IMR-90 (cell line): ENCODE results near the gene SRBD1.

Experiments
- BHLHE40 ChIP-seq: fragments of 150-350 bp; IDR thresholded peaks from 2 replicates; pipeline ENCODE4 v1.6.1; 2016; ENCODE audit warnings: mild to moderate bottlenecking, low read depth, low read length
- CEBPB ChIP-seq: IDR thresholded peaks from 2 replicates; pipeline ENCODE4 v1.6.1; 2012; ENCODE audit warnings: low read depth, low read length, improper control_type of control experiment
- MAFK ChIP-seq: IDR thresholded peaks from 2 replicates; pipeline ENCODE4 v1.6.1; 2012; ENCODE audit warnings: low read depth, low read length, improper control_type of control experiment
- MAZ ChIP-seq: IDR thresholded peaks from 2 replicates; pipeline ENCODE4 v1.6.1; 2012; ENCODE audit warnings: low read depth, mild to moderate bottlenecking, low read length, improper control_type of control experiment, moderate library complexity, borderline replicate concordance
- MXI1 ChIP-seq: IDR thresholded peaks from 2 replicates; pipeline ENCODE4 v1.6.1; 2012; ENCODE audit warnings: low read depth, mild to moderate bottlenecking, low read length, moderate library complexity, borderline replicate concordance
- NFE2L2 ChIP-seq: fragments of 150-350 bp; IDR thresholded peaks from 2 replicates; pipeline ENCODE4 v1.6.1; 2016; ENCODE audit warnings: low read depth, mild to moderate bottlenecking, low read length
- POLR2A ChIP-seq: IDR thresholded peaks from 2 replicates; pipeline ENCODE4 v1.6.1; 2012; ENCODE audit warnings: mild to moderate bottlenecking, low read depth, low read length
- RAD21 ChIP-seq: IDR thresholded peaks from 2 replicates; pipeline ENCODE4 v1.6.1; 2012; ENCODE audit warnings: low read length, improper control_type of control experiment
- RCOR1 ChIP-seq: IDR thresholded peaks from 2 replicates; pipeline ENCODE4 v1.6.1; 2012; ENCODE audit warnings: mild to moderate bottlenecking, low read length, improper control_type of control experiment; ENCODE audit not compliant: insufficient replicate concordance
- RFX5 ChIP-seq: IDR thresholded peaks from 2 replicates; pipeline ENCODE4 v1.8.0; 2012; ENCODE audit warnings: low read depth, mild to moderate bottlenecking, low read length, moderate library complexity
- SMC3 ChIP-seq: fragments of 150-350 bp; IDR thresholded peaks from 2 replicates; pipeline ENCODE4 v1.6.1; 2016; ENCODE audit warnings: low read depth, mild to moderate bottlenecking, antibody characterized with exemption, low read length, moderate library complexity
- TF ChIP-seq, protein P1 (sequence below): conservative IDR thresholded peaks from 2 replicates; pipeline ENCODE4 v1.5.1; 2012; ENCODE audit warnings: mild to moderate bottlenecking, low read depth, low read length, improper control_type of control experiment
- TF ChIP-seq, protein P2 (sequence below): fragments of 150-350 bp; IDR thresholded peaks from 2 replicates; pipeline ENCODE4 v1.6.1; 2016; ENCODE audit warnings: low read depth, mild to moderate bottlenecking, low read length, moderate library complexity, borderline replicate concordance
- TF ChIP-seq, protein P3 (sequence below): fragments of 150-350 bp; IDR thresholded peaks from 2 replicates; pipeline ENCODE4 v1.6.1; 2017; ENCODE audit warnings: mild to moderate bottlenecking, antibody characterized with exemption, low read length, low read depth

DNA sequence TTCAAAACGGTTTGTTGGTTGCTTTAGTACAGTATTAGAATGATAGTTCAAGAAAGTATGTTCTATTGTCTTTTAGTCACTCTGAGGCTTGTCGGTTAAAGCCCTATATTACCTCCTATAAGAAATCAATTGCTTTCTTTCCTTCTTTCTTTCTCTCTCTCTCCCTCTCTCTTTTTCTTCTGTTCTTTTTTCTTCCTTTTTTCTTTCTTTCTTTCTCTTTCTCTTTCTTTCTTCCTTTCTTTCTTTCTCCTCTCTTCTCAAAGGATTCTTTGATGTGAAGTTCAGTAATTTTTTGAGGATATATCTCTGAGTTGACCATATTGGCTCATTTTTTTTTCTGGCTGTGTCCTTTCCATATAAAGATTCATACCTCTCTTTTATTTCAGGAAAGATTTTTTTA lies 249.4 kb downstream of the SRBD1 start:
- TF ChIP-seq MAFK (no peak), POLR2A (no peak), BHLHE40 (no peak), MAZ (no peak), RAD21 (no peak), CEBPB (no peak), RFX5 (no peak), SMC3 (no peak), NFE2L2 (no peak), RCOR1 (no peak), MXI1 (no peak)
- TF ChIP-seq, protein P1, sequence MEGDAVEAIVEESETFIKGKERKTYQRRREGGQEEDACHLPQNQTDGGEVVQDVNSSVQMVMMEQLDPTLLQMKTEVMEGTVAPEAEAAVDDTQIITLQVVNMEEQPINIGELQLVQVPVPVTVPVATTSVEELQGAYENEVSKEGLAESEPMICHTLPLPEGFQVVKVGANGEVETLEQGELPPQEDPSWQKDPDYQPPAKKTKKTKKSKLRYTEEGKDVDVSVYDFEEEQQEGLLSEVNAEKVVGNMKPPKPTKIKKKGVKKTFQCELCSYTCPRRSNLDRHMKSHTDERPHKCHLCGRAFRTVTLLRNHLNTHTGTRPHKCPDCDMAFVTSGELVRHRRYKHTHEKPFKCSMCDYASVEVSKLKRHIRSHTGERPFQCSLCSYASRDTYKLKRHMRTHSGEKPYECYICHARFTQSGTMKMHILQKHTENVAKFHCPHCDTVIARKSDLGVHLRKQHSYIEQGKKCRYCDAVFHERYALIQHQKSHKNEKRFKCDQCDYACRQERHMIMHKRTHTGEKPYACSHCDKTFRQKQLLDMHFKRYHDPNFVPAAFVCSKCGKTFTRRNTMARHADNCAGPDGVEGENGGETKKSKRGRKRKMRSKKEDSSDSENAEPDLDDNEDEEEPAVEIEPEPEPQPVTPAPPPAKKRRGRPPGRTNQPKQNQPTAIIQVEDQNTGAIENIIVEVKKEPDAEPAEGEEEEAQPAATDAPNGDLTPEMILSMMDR: no peak
- TF ChIP-seq, protein P2, sequence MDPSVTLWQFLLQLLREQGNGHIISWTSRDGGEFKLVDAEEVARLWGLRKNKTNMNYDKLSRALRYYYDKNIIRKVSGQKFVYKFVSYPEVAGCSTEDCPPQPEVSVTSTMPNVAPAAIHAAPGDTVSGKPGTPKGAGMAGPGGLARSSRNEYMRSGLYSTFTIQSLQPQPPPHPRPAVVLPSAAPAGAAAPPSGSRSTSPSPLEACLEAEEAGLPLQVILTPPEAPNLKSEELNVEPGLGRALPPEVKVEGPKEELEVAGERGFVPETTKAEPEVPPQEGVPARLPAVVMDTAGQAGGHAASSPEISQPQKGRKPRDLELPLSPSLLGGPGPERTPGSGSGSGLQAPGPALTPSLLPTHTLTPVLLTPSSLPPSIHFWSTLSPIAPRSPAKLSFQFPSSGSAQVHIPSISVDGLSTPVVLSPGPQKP: no peak
- TF ChIP-seq, protein P3, sequence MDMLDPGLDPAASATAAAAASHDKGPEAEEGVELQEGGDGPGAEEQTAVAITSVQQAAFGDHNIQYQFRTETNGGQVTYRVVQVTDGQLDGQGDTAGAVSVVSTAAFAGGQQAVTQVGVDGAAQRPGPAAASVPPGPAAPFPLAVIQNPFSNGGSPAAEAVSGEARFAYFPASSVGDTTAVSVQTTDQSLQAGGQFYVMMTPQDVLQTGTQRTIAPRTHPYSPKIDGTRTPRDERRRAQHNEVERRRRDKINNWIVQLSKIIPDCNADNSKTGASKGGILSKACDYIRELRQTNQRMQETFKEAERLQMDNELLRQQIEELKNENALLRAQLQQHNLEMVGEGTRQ: no peak
